ENCODE measurements around the gene NBAS. TPM values are rescaled to one million over a fixed set of nuclear protein-coding genes. Genes with fewer than 3 reads are reported as not detected.

NBAS gene
- total and polyA plus RNA-seq, 9 of the 15 experiments (the other 6 are each of a cell fraction or from before 2014, with no cell fraction given): 15.3 to 94.4 (median 69.9) TPM

DNA sequence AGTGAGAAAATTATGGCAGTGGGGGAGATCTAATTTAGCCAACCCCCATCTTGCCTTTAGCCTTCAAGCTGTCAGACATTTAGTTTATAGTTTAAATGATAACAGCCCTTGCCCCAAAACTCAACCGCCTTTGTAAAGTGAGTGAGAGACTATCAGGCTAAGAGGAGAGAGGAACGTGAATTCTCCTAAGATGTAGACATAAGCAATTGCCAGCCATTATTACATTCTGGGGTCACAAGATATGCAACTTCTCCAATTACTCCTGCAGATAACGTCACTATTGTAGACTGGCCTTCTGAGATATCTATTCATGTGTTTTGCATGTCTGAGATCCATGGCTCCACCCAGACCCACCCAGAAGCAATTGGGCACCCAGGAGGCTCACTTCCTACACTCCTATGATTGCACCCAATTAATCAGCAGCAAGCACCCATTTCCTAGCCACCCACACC lies 307.3 kb downstream of the NBAS start (continued):
- TF ChIP-seq, protein P1, sequence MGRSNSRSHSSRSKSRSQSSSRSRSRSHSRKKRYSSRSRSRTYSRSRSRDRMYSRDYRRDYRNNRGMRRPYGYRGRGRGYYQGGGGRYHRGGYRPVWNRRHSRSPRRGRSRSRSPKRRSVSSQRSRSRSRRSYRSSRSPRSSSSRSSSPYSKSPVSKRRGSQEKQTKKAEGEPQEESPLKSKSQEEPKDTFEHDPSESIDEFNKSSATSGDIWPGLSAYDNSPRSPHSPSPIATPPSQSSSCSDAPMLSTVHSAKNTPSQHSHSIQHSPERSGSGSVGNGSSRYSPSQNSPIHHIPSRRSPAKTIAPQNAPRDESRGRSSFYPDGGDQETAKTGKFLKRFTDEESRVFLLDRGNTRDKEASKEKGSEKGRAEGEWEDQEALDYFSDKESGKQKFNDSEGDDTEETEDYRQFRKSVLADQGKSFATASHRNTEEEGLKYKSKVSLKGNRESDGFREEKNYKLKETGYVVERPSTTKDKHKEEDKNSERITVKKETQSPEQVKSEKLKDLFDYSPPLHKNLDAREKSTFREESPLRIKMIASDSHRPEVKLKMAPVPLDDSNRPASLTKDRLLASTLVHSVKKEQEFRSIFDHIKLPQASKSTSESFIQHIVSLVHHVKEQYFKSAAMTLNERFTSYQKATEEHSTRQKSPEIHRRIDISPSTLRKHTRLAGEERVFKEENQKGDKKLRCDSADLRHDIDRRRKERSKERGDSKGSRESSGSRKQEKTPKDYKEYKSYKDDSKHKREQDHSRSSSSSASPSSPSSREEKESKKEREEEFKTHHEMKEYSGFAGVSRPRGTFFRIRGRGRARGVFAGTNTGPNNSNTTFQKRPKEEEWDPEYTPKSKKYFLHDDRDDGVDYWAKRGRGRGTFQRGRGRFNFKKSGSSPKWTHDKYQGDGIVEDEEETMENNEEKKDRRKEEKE (IDR thresholded peaks at IDR 0.05; ENCODE audit: borderline replicate concordance in 1 of 2, control insufficient read depth in 1 of 2, low read depth in 2 of 2, low read length in 1 of 2): no peak
- TF ChIP-seq ZBTB17 (CRISPR knock-in tag; IDR thresholded peaks at IDR 0.05) (no peak), ERF (CRISPR knock-in tag; IDR thresholded peaks at IDR 0.05) (no peak), ZKSCAN8 (CRISPR knock-in tag; IDR thresholded peaks at IDR 0.05) (no peak), KLF6 (CRISPR knock-in tag; IDR thresholded peaks at IDR 0.05; ENCODE audit: borderline replicate concordance) (no peak), ZNF644 (tag; IDR thresholded peaks at IDR 0.05; ENCODE audit: low read depth) (no peak), POLR2B (IDR thresholded peaks at IDR 0.05; ENCODE audit: low read depth, partially characterized antibody) (no peak), PTBP1 (IDR thresholded peaks at IDR 0.05; ENCODE audit: low read depth, low read length) (no peak), DMBX1 (CRISPR knock-in tag; IDR thresholded peaks at IDR 0.05; ENCODE audit: borderline replicate concordance) (no peak), PRMT5 (CRISPR knock-in tag; IDR thresholded peaks at IDR 0.05) (no peak), MCM2 (IDR thresholded peaks at IDR 0.05; ENCODE audit: low read depth) (no peak), ZBTB8A (IDR thresholded peaks at IDR 0.05; ENCODE audit: partially characterized antibody) (no peak), ZSCAN29 (IDR thresholded peaks at IDR 0.05) (no peak), ZNF224 (CRISPR knock-in tag; IDR thresholded peaks at IDR 0.05) (no peak), SAFB2 (IDR thresholded peaks at IDR 0.05; ENCODE audit: borderline replicate concordance, low read depth, low read length, severe bottlenecking) (no peak)
- TF ChIP-seq, protein P2, sequence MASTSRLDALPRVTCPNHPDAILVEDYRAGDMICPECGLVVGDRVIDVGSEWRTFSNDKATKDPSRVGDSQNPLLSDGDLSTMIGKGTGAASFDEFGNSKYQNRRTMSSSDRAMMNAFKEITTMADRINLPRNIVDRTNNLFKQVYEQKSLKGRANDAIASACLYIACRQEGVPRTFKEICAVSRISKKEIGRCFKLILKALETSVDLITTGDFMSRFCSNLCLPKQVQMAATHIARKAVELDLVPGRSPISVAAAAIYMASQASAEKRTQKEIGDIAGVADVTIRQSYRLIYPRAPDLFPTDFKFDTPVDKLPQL (IDR thresholded peaks at IDR 0.05; ENCODE audit: extremely low read depth, insufficient read length): no peak
- TF ChIP-seq, protein P3, sequence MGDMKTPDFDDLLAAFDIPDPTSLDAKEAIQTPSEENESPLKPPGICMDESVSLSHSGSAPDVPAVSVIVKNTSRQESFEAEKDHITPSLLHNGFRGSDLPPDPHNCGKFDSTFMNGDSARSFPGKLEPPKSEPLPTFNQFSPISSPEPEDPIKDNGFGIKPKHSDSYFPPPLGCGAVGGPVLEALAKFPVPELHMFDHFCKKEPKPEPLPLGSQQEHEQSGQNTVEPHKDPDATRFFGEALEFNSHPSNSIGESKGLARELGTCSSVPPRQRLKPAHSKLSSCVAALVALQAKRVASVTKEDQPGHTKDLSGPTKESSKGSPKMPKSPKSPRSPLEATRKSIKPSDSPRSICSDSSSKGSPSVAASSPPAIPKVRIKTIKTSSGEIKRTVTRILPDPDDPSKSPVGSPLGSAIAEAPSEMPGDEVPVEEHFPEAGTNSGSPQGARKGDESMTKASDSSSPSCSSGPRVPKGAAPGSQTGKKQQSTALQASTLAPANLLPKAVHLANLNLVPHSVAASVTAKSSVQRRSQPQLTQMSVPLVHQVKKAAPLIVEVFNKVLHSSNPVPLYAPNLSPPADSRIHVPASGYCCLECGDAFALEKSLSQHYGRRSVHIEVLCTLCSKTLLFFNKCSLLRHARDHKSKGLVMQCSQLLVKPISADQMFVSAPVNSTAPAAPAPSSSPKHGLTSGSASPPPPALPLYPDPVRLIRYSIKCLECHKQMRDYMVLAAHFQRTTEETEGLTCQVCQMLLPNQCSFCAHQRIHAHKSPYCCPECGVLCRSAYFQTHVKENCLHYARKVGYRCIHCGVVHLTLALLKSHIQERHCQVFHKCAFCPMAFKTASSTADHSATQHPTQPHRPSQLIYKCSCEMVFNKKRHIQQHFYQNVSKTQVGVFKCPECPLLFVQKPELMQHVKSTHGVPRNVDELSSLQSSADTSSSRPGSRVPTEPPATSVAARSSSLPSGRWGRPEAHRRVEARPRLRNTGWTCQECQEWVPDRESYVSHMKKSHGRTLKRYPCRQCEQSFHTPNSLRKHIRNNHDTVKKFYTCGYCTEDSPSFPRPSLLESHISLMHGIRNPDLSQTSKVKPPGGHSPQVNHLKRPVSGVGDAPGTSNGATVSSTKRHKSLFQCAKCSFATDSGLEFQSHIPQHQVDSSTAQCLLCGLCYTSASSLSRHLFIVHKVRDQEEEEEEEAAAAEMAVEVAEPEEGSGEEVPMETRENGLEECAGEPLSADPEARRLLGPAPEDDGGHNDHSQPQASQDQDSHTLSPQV (IDR thresholded peaks at IDR 0.05): 0 out of 2 replicates have a peak, but pooled peaks have one; percentile 34
- TF ChIP-seq, protein P4, sequence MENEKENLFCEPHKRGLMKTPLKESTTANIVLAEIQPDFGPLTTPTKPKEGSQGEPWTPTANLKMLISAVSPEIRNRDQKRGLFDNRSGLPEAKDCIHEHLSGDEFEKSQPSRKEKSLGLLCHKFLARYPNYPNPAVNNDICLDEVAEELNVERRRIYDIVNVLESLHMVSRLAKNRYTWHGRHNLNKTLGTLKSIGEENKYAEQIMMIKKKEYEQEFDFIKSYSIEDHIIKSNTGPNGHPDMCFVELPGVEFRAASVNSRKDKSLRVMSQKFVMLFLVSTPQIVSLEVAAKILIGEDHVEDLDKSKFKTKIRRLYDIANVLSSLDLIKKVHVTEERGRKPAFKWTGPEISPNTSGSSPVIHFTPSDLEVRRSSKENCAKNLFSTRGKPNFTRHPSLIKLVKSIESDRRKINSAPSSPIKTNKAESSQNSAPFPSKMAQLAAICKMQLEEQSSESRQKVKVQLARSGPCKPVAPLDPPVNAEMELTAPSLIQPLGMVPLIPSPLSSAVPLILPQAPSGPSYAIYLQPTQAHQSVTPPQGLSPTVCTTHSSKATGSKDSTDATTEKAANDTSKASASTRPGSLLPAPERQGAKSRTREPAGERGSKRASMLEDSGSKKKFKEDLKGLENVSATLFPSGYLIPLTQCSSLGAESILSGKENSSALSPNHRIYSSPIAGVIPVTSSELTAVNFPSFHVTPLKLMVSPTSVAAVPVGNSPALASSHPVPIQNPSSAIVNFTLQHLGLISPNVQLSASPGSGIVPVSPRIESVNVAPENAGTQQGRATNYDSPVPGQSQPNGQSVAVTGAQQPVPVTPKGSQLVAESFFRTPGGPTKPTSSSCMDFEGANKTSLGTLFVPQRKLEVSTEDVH (IDR thresholded peaks at IDR 0.05; ENCODE audit: low read depth, partially characterized antibody): no peak

Data from K562 (cell line).